IPS-18c (cell line): ENCODE results near the gene CD63.
"Not testable (repeated sequence)": the region's sequence is repeated elsewhere in the genome, so short reads cannot be mapped to it uniquely, and the experiment has no call there.

Experiments used
- H3K4me3 ChIP-seq: 2 replicates; pipeline ENCODE4 v1.7.0; 2013; ENCODE audit warnings: low read depth, mild to moderate bottlenecking, low read length, moderate library complexity; ENCODE audit not compliant: insufficient read depth
- H3K9me3 ChIP-seq: one replicate; pipeline ENCODE4 v1.6.1; 2013; ENCODE audit warnings: mild to moderate bottlenecking, low read length, moderate library complexity; ENCODE audit not compliant: control insufficient read depth, insufficient read depth

The CD63 gene

GRCh38 chr12:55728939-55729818, at the start of gene CD63:
Gene CD63 (minus strand): TSS chr12:55729009. CDS start chr12:55728341, 668 bp downstream.
- H3K9me3 ChIP-seq = no peaks in the 10 kb centered on the region
- H3K4me3 ChIP-seq = peak within 1 kb of the TSS; percentile 92

GRCh38 chr12:55777856-55778255, 49.0 kb upstream of the CD63 start:
- Histone ChIP-seq H3K4me3 (no peak overlapping the region), H3K9me3 (no peaks in the 10 kb centered on the region)

GRCh38 chr12:55771736-55772135, 42.9 kb upstream of the CD63 start:
- H3K4me3 ChIP-seq = no peak overlapping the region
- no peaks in the 10 kb centered on the region for H3K9me3 ChIP-seq

GRCh38 chr12:55767156-55767555, 38.3 kb upstream of the CD63 start:
- Histone ChIP-seq H3K4me3 (no peak overlapping the region), H3K9me3 (no peaks in the 10 kb centered on the region)

- no peaks in the 10 kb centered on the region for H3K9me3 ChIP-seq
- H3K4me3 ChIP-seq = no peak overlapping the region
Measured at GRCh38 chr12:55765736-55766290, 37.0 kb upstream of the CD63 start.

- peaks cover 2% of the 10 kb centered on the region for H3K9me3 ChIP-seq
- H3K4me3 ChIP-seq = no peak overlapping the region
Measured at GRCh38 chr12:55762646-55763045, 33.8 kb upstream of the CD63 start.

GRCh38 chr12:55760663-55761062, 31.9 kb upstream of the CD63 start:
- H3K4me3 ChIP-seq = no peak overlapping the region

GRCh38 chr12:55758575-55758974, 29.8 kb upstream of the CD63 start:
- H3K4me3 ChIP-seq, H3K9me3 ChIP-seq: not testable (repeated sequence)

More at GRCh38 chr12:55760663-55761062, 31.9 kb upstream of the CD63 start:
- peaks cover 2% of the 10 kb centered on the region for H3K9me3 ChIP-seq

- H3K9me3 ChIP-seq = peaks cover 2% of the 10 kb centered on the region
- H3K4me3 ChIP-seq = no peak overlapping the region
Measured at GRCh38 chr12:55757701-55758100, 28.9 kb upstream of the CD63 start.

GRCh38 chr12:55755246-55755645, 26.4 kb upstream of the CD63 start:
- no peak overlapping the region for H3K4me3 ChIP-seq
- peaks cover 2% of the 10 kb centered on the region for H3K9me3 ChIP-seq

GRCh38 chr12:55748230-55748993, 19.6 kb upstream of the CD63 start:
- H3K4me3 ChIP-seq = no peak overlapping the region

GRCh38 chr12:55746913-55747231, 18.1 kb upstream of the CD63 start:
- Histone ChIP-seq H3K9me3 (peaks cover 2% of the 10 kb centered on the region), H3K4me3 (0 out of 2 replicates have a peak overlapping the region, but pooled peaks have one; percentile 28)

More at GRCh38 chr12:55748230-55748993, 19.6 kb upstream of the CD63 start:
- H3K9me3 ChIP-seq = peaks cover 2% of the 10 kb centered on the region

GRCh38 chr12:55746174-55746912, 17.5 kb upstream of the CD63 start:
- peak overlapping the region; percentile 46 for H3K4me3 ChIP-seq
- H3K9me3 ChIP-seq = peaks cover 2% of the 10 kb centered on the region

- Histone ChIP-seq H3K9me3 (peaks cover 2% of the 10 kb centered on the region), H3K4me3 (peak overlapping the region; percentile 97)
Measured at GRCh38 chr12:55745361-55746173, 16.8 kb upstream of the CD63 start.

- Histone ChIP-seq H3K4me3 (peak overlapping the region; percentile 97), H3K9me3 (peaks cover 2% of the 10 kb centered on the region)
Measured at GRCh38 chr12:55744340-55745030, 15.7 kb upstream of the CD63 start.
